Breast epithelium (tissue), 3 donors: ENCODE data around the gene ANKRD11.

Experiments
- CTCF ChIP-seq, 3 donors: fragments of 450-650 bp; IDR thresholded peaks; one replicate each; pipeline ENCODE4 v1.5.1; 2016 to 2017; ENCODE audit warnings: antibody characterized with exemption in 3 of 3, mild to moderate bottlenecking in 3 of 3, moderate library complexity in 3 of 3
- POLR2A ChIP-seq: fragments of 450-650 bp; IDR thresholded peaks from one replicate; pipeline ENCODE4 v1.6.1; 2016; ENCODE audit warnings: antibody characterized with exemption, mild to moderate bottlenecking, moderate library complexity

GRCh38 chr16:89473136-89473712, 17.1 kb downstream of the ANKRD11 start:
- no peak for TF ChIP-seq CTCF (IDR thresholded peaks at IDR 0.05)
- no peak for TF ChIP-seq POLR2A
